ENCODE measurements around the gene ERI2.

ERI2 gene

GRCh38 chr16:20803192-20803560 lies 3.1 kb downstream of the ERI2 start:
- TF ChIP-seq CREB1 (IDR thresholded peaks at IDR 0.05; ENCODE audit: low read depth): no peak
- TF ChIP-seq RAD21 (IDR thresholded peaks at IDR 0.05; ENCODE audit: low read depth): no peak

GRCh38 chr16:20801278-20801677 lies 5.0 kb downstream of the ERI2 start:
- TF ChIP-seq USF1 (IDR thresholded peaks at IDR 0.05) (no peak), TEAD4 (IDR thresholded peaks at IDR 0.05) (no peak), CREB1 (IDR thresholded peaks at IDR 0.05; ENCODE audit: low read depth) (no peak)

GRCh38 chr16:20799599-20799998 lies 6.7 kb downstream of the ERI2 start:
- TF ChIP-seq RAD21 (IDR thresholded peaks at IDR 0.05; ENCODE audit: low read depth): peak; percentile 37
- TF ChIP-seq NFIC (IDR thresholded peaks at IDR 0.05): no peak
- no peak for TF ChIP-seq CEBPB (IDR thresholded peaks at IDR 0.05)
- TF ChIP-seq YY1 (IDR thresholded peaks at IDR 0.05; ENCODE audit: low read depth): no peak
- no peak for TF ChIP-seq USF1 (IDR thresholded peaks at IDR 0.05)

GRCh38 chr16:20798364-20798763 lies 7.9 kb downstream of the ERI2 start:
- no peak for TF ChIP-seq TCF12 (IDR thresholded peaks at IDR 0.05; ENCODE audit: low read depth)
- TF ChIP-seq REST (IDR thresholded peaks at IDR 0.05; ENCODE audit: low read depth): no peak
- no peak for TF ChIP-seq TEAD4 (IDR thresholded peaks at IDR 0.05)
- no peak for TF ChIP-seq RAD21 (IDR thresholded peaks at IDR 0.05; ENCODE audit: low read depth)
- no peak for TF ChIP-seq NFIC (IDR thresholded peaks at IDR 0.05)
- no peak for TF ChIP-seq USF1 (IDR thresholded peaks at IDR 0.05)
- no peak for TF ChIP-seq EGR1 (IDR thresholded peaks at IDR 0.05)
- no peak for TF ChIP-seq YY1 (IDR thresholded peaks at IDR 0.05; ENCODE audit: low read depth)
- TF ChIP-seq CREB1 (IDR thresholded peaks at IDR 0.05; ENCODE audit: low read depth): no peak
- TF ChIP-seq MAX (IDR thresholded peaks at IDR 0.05): no peak
- TF ChIP-seq ZBTB7A (IDR thresholded peaks at IDR 0.05; ENCODE audit: low read depth): no peak
- no peak for TF ChIP-seq CEBPB (IDR thresholded peaks at IDR 0.05)
- no peak for TF ChIP-seq FOXM1 (IDR thresholded peaks at IDR 0.05; ENCODE audit: borderline replicate concordance, low read depth)
- no peak for TF ChIP-seq TAF1 (IDR thresholded peaks at IDR 0.05; ENCODE audit: low read depth)
- no peak for TF ChIP-seq EP300 (IDR thresholded peaks at IDR 0.05; ENCODE audit: borderline replicate concordance)

- TF ChIP-seq USF1 (IDR thresholded peaks at IDR 0.05) (no peak), REST (IDR thresholded peaks at IDR 0.05; ENCODE audit: low read depth) (no peak), YY1 (IDR thresholded peaks at IDR 0.05; ENCODE audit: low read depth) (no peak), ZBTB7A (IDR thresholded peaks at IDR 0.05; ENCODE audit: low read depth) (no peak), MAX (IDR thresholded peaks at IDR 0.05) (no peak), CREB1 (IDR thresholded peaks at IDR 0.05; ENCODE audit: low read depth) (no peak), FOXM1 (IDR thresholded peaks at IDR 0.05; ENCODE audit: borderline replicate concordance, low read depth) (no peak), TAF1 (IDR thresholded peaks at IDR 0.05; ENCODE audit: low read depth) (no peak), EGR1 (IDR thresholded peaks at IDR 0.05) (no peak), TEAD4 (IDR thresholded peaks at IDR 0.05) (no peak), NFIC (IDR thresholded peaks at IDR 0.05) (no peak), CEBPB (IDR thresholded peaks at IDR 0.05) (no peak), RAD21 (IDR thresholded peaks at IDR 0.05; ENCODE audit: low read depth) (no peak), EP300 (IDR thresholded peaks at IDR 0.05; ENCODE audit: borderline replicate concordance) (no peak), TCF12 (IDR thresholded peaks at IDR 0.05; ENCODE audit: low read depth) (no peak)
Observed at GRCh38 chr16:20791923-20792612, 14.2 kb downstream of the ERI2 start.
